Skeletal muscle satellite cell (primary cell): ENCODE measurements around the gene ENTPD1.

Source experiments
- H3K27me3 ChIP-seq: 2 replicates; pipeline ENCODE4 v1.7.0; 2013; ENCODE audit warnings: low read length; ENCODE audit not compliant: control insufficient read depth, insufficient read depth
- H3K36me3 ChIP-seq: 2 replicates; pipeline ENCODE4 v1.7.0; 2013; ENCODE audit warnings: mild to moderate bottlenecking, control low read depth, low read length; ENCODE audit not compliant: insufficient read depth
- H3K4me1 ChIP-seq: 2 replicates; pipeline ENCODE4 v1.7.0; 2013; ENCODE audit warnings: low read length; ENCODE audit not compliant: control insufficient read depth, insufficient read depth
- H3K4me2 ChIP-seq: 2 replicates; pipeline ENCODE4 v1.7.0; 2013; ENCODE audit warnings: mild to moderate bottlenecking, low read length
- H3K4me3 ChIP-seq: 2 replicates; pipeline ENCODE4 v1.7.0; 2013; ENCODE audit warnings: low read length
- H3K9ac ChIP-seq: 2 replicates; pipeline ENCODE4 v1.7.0; 2013; ENCODE audit warnings: mild to moderate bottlenecking, low read depth, low read length, moderate library complexity
- H3K9me3 ChIP-seq: replicated peaks from 2 replicates; pipeline ENCODE4 v1.7.0; 2013; ENCODE audit warnings: mild to moderate bottlenecking, control low read depth, low read length

ENTPD1 gene

GRCh38 chr10:95818668-95819067, 62.7 kb downstream of the ENTPD1 start:
- H3K27me3 ChIP-seq = no peaks in the 10 kb centered on the region
- H3K4me2 ChIP-seq = peak overlapping the region; percentile 0
- no peak overlapping the region for H3K9ac ChIP-seq
- no peaks in the 10 kb centered on the region for H3K36me3 ChIP-seq
- peaks cover 28% of the 10 kb centered on the region for H3K4me1 ChIP-seq
- no peaks in the 10 kb centered on the region for H3K9me3 ChIP-seq
- no peak overlapping the region for H3K4me3 ChIP-seq

GRCh38 chr10:95819620-95820329, 63.8 kb downstream of the ENTPD1 start:
- H3K4me1 ChIP-seq = peaks cover 18% of the 10 kb centered on the region
- no peak overlapping the region for H3K4me2 ChIP-seq
- no peak overlapping the region for H3K9ac ChIP-seq
- H3K4me3 ChIP-seq = no peak overlapping the region
- H3K36me3 ChIP-seq = no peaks in the 10 kb centered on the region
- no peaks in the 10 kb centered on the region for H3K27me3 ChIP-seq
- H3K9me3 ChIP-seq = no peaks in the 10 kb centered on the region

- Histone ChIP-seq H3K4me1 (peaks cover 18% of the 10 kb centered on the region), H3K9ac (no peak overlapping the region), H3K4me3 (no peak overlapping the region), H3K4me2 (no peak overlapping the region), H3K36me3 (no peaks in the 10 kb centered on the region), H3K27me3 (no peaks in the 10 kb centered on the region), H3K9me3 (no peaks in the 10 kb centered on the region)
Observed at GRCh38 chr10:95820363-95820762, 64.4 kb downstream of the ENTPD1 start.

GRCh38 chr10:95821720-95822119, 65.8 kb downstream of the ENTPD1 start:
- H3K36me3 ChIP-seq = no peaks in the 10 kb centered on the region
- no peak overlapping the region for H3K4me2 ChIP-seq
- no peak overlapping the region for H3K4me3 ChIP-seq
- no peaks in the 10 kb centered on the region for H3K9me3 ChIP-seq
- no peaks in the 10 kb centered on the region for H3K27me3 ChIP-seq
- H3K9ac ChIP-seq = no peak overlapping the region
- H3K4me1 ChIP-seq = peaks cover 18% of the 10 kb centered on the region

GRCh38 chr10:95830044-95830443, 74.1 kb downstream of the ENTPD1 start:
- Histone ChIP-seq H3K27me3 (no peaks in the 10 kb centered on the region), H3K4me1 (no peaks in the 10 kb centered on the region), H3K4me2 (no peak overlapping the region), H3K9ac (no peak overlapping the region), H3K9me3 (no peaks in the 10 kb centered on the region), H3K36me3 (no peaks in the 10 kb centered on the region), H3K4me3 (no peak overlapping the region)

- no peaks in the 10 kb centered on the region for H3K9me3 ChIP-seq
- no peaks in the 10 kb centered on the region for H3K4me1 ChIP-seq
- H3K4me3 ChIP-seq = no peak overlapping the region
- H3K4me2 ChIP-seq = no peak overlapping the region
- no peak overlapping the region for H3K9ac ChIP-seq
- H3K27me3 ChIP-seq = no peaks in the 10 kb centered on the region
- H3K36me3 ChIP-seq = no peaks in the 10 kb centered on the region
Observed at GRCh38 chr10:95831076-95831475, 75.1 kb downstream of the ENTPD1 start.

GRCh38 chr10:95831515-95831914, 75.6 kb downstream of the ENTPD1 start:
- Histone ChIP-seq H3K4me1 (no peaks in the 10 kb centered on the region), H3K27me3 (no peaks in the 10 kb centered on the region), H3K9ac (no peak overlapping the region), H3K36me3 (no peaks in the 10 kb centered on the region), H3K4me3 (no peak overlapping the region), H3K9me3 (no peaks in the 10 kb centered on the region), H3K4me2 (no peak overlapping the region)

GRCh38 chr10:95832216-95833041, 76.5 kb downstream of the ENTPD1 start:
- H3K4me2 ChIP-seq = no peak overlapping the region
- no peak overlapping the region for H3K9ac ChIP-seq
- H3K4me3 ChIP-seq = no peak overlapping the region
- H3K27me3 ChIP-seq = no peaks in the 10 kb centered on the region
- H3K4me1 ChIP-seq = no peaks in the 10 kb centered on the region
- H3K36me3 ChIP-seq = no peaks in the 10 kb centered on the region
- no peaks in the 10 kb centered on the region for H3K9me3 ChIP-seq

GRCh38 chr10:95833042-95833610, 77.2 kb downstream of the ENTPD1 start:
- Histone ChIP-seq H3K4me2 (no peak overlapping the region), H3K4me3 (no peak overlapping the region), H3K27me3 (no peaks in the 10 kb centered on the region), H3K9ac (no peak overlapping the region), H3K4me1 (no peaks in the 10 kb centered on the region), H3K36me3 (no peaks in the 10 kb centered on the region), H3K9me3 (no peaks in the 10 kb centered on the region)

GRCh38 chr10:95834406-95834805, 78.4 kb downstream of the ENTPD1 start:
- no peaks in the 10 kb centered on the region for H3K27me3 ChIP-seq
- H3K9me3 ChIP-seq = no peaks in the 10 kb centered on the region
- no peak overlapping the region for H3K4me2 ChIP-seq
- H3K9ac ChIP-seq = no peak overlapping the region
- H3K36me3 ChIP-seq = no peaks in the 10 kb centered on the region
- no peak overlapping the region for H3K4me3 ChIP-seq
- H3K4me1 ChIP-seq = no peaks in the 10 kb centered on the region

- Histone ChIP-seq H3K9ac (no peak overlapping the region), H3K27me3 (no peaks in the 10 kb centered on the region), H3K9me3 (no peaks in the 10 kb centered on the region), H3K4me2 (no peak overlapping the region), H3K4me1 (no peaks in the 10 kb centered on the region), H3K36me3 (no peaks in the 10 kb centered on the region), H3K4me3 (no peak overlapping the region)
Observed at GRCh38 chr10:95835149-95835860, 79.3 kb downstream of the ENTPD1 start.
